NB4 (cell line): Measurements from ENCODE around the gene THSD7A.

ENCODE experiments used
- CTCF ChIP-seq: IDR thresholded peaks from one replicate; pipeline ENCODE4 v1.5.1; 2012; ENCODE audit warnings: low read depth, low read length
- MAX ChIP-seq: IDR thresholded peaks from 2 replicates; pipeline ENCODE4 v1.6.1; 2011; ENCODE audit warnings: low read depth, low read length
- MYC ChIP-seq: IDR thresholded peaks from 2 replicates; pipeline ENCODE4 v1.6.1; 2011; ENCODE audit warnings: low read depth, low read length
- POLR2A ChIP-seq: IDR thresholded peaks from 2 replicates; pipeline ENCODE4 v1.6.1; 2011; ENCODE audit warnings: mild to moderate bottlenecking; ENCODE audit not compliant: insufficient read length; ENCODE audit errors: extremely low read depth

DNA sequence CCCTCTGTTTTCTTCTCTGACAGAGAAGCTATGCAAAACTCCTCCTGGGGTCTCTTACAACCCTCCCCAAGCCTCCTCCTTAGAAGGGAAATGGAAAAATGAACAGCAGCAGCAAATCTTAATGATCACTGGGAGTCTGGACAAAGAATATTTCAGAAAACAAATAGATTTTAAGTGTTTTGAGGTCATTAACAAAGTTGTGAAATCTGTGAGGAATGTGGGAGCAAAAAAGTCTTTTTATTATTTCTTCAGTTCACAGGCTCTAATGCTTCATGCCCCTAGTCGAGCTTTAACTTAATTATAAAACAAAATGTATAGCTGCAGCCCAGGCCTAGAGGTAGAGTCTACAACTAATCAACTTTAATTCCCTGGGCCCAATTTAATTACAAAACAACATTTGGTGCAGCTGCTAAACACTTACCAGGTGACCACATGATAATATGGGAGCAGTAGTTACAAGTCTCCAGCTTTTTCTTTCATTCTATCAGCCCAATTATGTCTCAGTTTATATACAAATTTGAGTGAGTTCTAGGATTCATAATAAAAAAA is 293.2 kb downstream of the THSD7A start:
- no peak for TF ChIP-seq POLR2A
- TF ChIP-seq CTCF, result no peak
- no peak for TF ChIP-seq MAX
- no peak for TF ChIP-seq MYC
